Activated CD4-positive, alpha-beta memory T cell treated with anti-CD3 and anti-CD28 coated beads, Interleukin-2, amount 10 ng/mL, durations not matched to agents 7 days and 5 days (primary cell): ENCODE data around the gene ODAPH. TPM values are rescaled to one million over a fixed set of nuclear protein-coding genes. Genes with fewer than 3 reads are reported as not detected.

Experiments
- CTCF ChIA-PET: fragments of 350-600 bp; sonication (Branson Sonifier 250); formaldehyde crosslinking; loops from one replicate; lab custom pipeline; 2021; ENCODE audit warnings: antibody characterized with exemption, inconsistent platforms; lab: Charles Lee
- POLR2A ChIA-PET: fragments of 350-600 bp; sonication (Branson Sonifier 250); formaldehyde crosslinking; loops from one replicate; lab custom pipeline; 2021; ENCODE audit warnings: antibody characterized with exemption; lab: Charles Lee
- DNase-seq: peaks from one replicate; pipeline ENCODE4 v3.0.0-alpha.2; 2020
- H3K27ac Mint-ChIP-seq: one replicate; pipeline ENCODE4 v1.8.0; 2021; ENCODE audit warnings: mild to moderate bottlenecking, mixed read lengths
- H3K27me3 Mint-ChIP-seq: one replicate; pipeline ENCODE4 v1.8.0; 2021; ENCODE audit warnings: mixed read lengths
- H3K36me3 Mint-ChIP-seq: one replicate; pipeline ENCODE4 v1.8.0; 2021; ENCODE audit warnings: low read depth, mixed read lengths
- H3K4me1 Mint-ChIP-seq: one replicate; pipeline ENCODE4 v1.8.0; 2021; ENCODE audit warnings: mixed read lengths
- H3K4me3 Mint-ChIP-seq: one replicate; pipeline ENCODE4 v1.8.0; 2021; ENCODE audit warnings: mild to moderate bottlenecking, mixed read lengths
- H3K9me3 Mint-ChIP-seq: one replicate; pipeline ENCODE4 v1.8.0; 2021; ENCODE audit warnings: mixed read lengths
- total RNA-seq, 2 experiments: library from RNA; stranded (reverse); gene quantifications; one replicate each; pipeline ENCODE4 v1.2.3, GENCODE V29; 2021

Gene ODAPH
- total RNA-seq, 2 experiments from 2014 or later: 1.9 to 3.5 TPM

GRCh38 chr4:75612306-75612705 is 56.4 kb downstream of the ODAPH start:
- H3K4me1 Mint-ChIP-seq: no peaks in the 10 kb centered on the region
- H3K4me3 Mint-ChIP-seq: no peak overlapping the region
- ChIA-PET POLR2A (no interaction called here), CTCF (no interaction called here)
- H3K36me3 Mint-ChIP-seq: no peaks in the 10 kb centered on the region
- DNase-seq: no peak
- H3K9me3 Mint-ChIP-seq: no peaks in the 10 kb centered on the region
- H3K27ac Mint-ChIP-seq: no peak overlapping the region
- no peaks in the 10 kb centered on the region for H3K27me3 Mint-ChIP-seq

Other genes starting within 250 kb of the ODAPH start
- gene RCHY1, start 41.7 kb upstream of the ODAPH start, total RNA-seq: 10 to 100 TPM; 35.6 to 35.7 TPM
- gene THAP6, start 41.6 kb upstream of the ODAPH start, total RNA-seq: 10 to 100 TPM; 25.3 to 26.6 TPM
- 1 to 10 TPM; 1.3 to 1.4 TPM for gene CDKL2, start 74.5 kb downstream of the ODAPH start, total RNA-seq
- 100 to 1,000 TPM; 185 to 187 TPM for gene G3BP2, start 117.3 kb downstream of the ODAPH start, total RNA-seq
- gene USO1, start 168.5 kb downstream of the ODAPH start, total RNA-seq: 10 to 100 TPM; 43.4 to 45.9 TPM